Transverse colon (tissue), 4 donors: ENCODE data around the gene GABBR2. TPM values are rescaled to one million over a fixed set of nuclear protein-coding genes. Genes with fewer than 3 reads are reported as not detected.

ENCODE experiments used
- DNase-seq: peaks from one replicate; pipeline ENCODE4 v3.0.0-alpha.2; 2019
- H3K27ac ChIP-seq, 4 donors: fragments of 200-600 bp; sonication (generic); 2 replicates each; pipeline ENCODE4 v1.5.1; 2016 to 2018; ENCODE audit warnings: inconsistent platforms in 4 of 4
- H3K27me3 ChIP-seq: fragments of 200-600 bp; sonication (generic); 2 replicates; pipeline ENCODE4 v1.5.1; 2017; ENCODE audit warnings: inconsistent platforms
- H3K36me3 ChIP-seq, 4 donors: fragments of 200-600 bp; sonication (generic); 2 replicates each; pipeline ENCODE4 v1.5.1; 2017 to 2019; ENCODE audit warnings: inconsistent platforms in 4 of 4
- H3K4me1 ChIP-seq, 4 donors: fragments of 200-600 bp; sonication (generic); 2 replicates each; pipeline ENCODE4 v1.5.1; 2017 to 2020; ENCODE audit warnings: inconsistent platforms in 4 of 4
- H3K4me3 ChIP-seq, 4 donors: fragments of 200-600 bp; sonication (generic); 1 replicate in 1 of 4; 2 replicates in 3 of 4; pipeline versions ENCODE4 v1.5.1 to v1.6.1; 2017 to 2019; ENCODE audit warnings: inconsistent platforms in 4 of 4
- H3K9me3 ChIP-seq, 2 donors: fragments of 200-600 bp; sonication (generic); 2 replicates each; pipeline ENCODE4 v1.5.1; 2017 to 2019; ENCODE audit warnings: inconsistent platforms in 2 of 2
- CTCF ChIP-seq, 5 experiments: fragments of 200-600 bp in 3 of 5; fragments of 450-650 bp in 2 of 5; sonication (generic) in 3 of 5; IDR thresholded peaks; 1 replicate in 2 of 5; 2 replicates in 3 of 5; pipeline ENCODE4 v1.5.1; 2016 to 2017; ENCODE audit warnings: antibody characterized with exemption in 5 of 5, inconsistent platforms in 3 of 5, mild to moderate bottlenecking in 2 of 5, moderate library complexity in 1 of 5
- EP300 ChIP-seq: sonication (generic); formaldehyde crosslinking; IDR thresholded peaks from one replicate; pipeline ENCODE4 v1.6.1; 2017; ENCODE audit warnings: antibody characterized with exemption, low read depth
- POLR2A ChIP-seq: fragments of 450-650 bp; IDR thresholded peaks from one replicate; pipeline ENCODE4 v1.6.1; 2016; ENCODE audit warnings: antibody characterized with exemption, mild to moderate bottlenecking, moderate library complexity
- POLR2AphosphoS5 ChIP-seq, 3 donors: sonication (generic); formaldehyde crosslinking; IDR thresholded peaks; one replicate each; pipeline ENCODE4 v1.6.1; 2016; ENCODE audit warnings: antibody characterized with exemption in 3 of 3
- WGBS, 2 donors: methylation state at CpG; one replicate each; pipeline ENCODE4 v1.1.5; 2018; ENCODE audit warnings: low coverage in 1 of 2; 5-methylcytosine and 5-hydroxymethylcytosine counted together
- in situ Hi-C, 4 donors: fragments of 200-750 bp; cut with MboI; loops; one replicate each; pipeline versions ENCODE4 v1.15.0 to v1.15.1; 2017; ENCODE audit warnings: low sequenced_read_pairs in 3 of 4, low pct_ligation_motif_present in 1 of 4, low pct_unique_long_range_greater_than_20kb in 1 of 4
- intact Hi-C: fragments of 100-400 bp; cut with DNase I; formaldehyde crosslinking; loops from one replicate; pipeline ENCODE4 v1.15.1; 2023; ENCODE audit warnings: low total_unique reads
- total RNA-seq, 4 donors: library from RNA; depleted of rRNA; stranded (reverse); fragments of >200 nt; gene quantifications; one replicate each; pipeline ENCODE4 v1.1.0, GENCODE V29; 2016

GABBR2 gene
- total RNA-seq, 4 donors from 2014 or later, result not detected

GRCh38 chr9:98410185-98410697 lies 298.5 kb downstream of the GABBR2 start:
- in situ Hi-C loops, result loop anchor here in 1 of 4 donors (10.0 kb wide), 1 partner anchor 55 kb away; no protein-coding TSS in a partner anchor
- WGBS, 2 donors, result 34 to 44% methylated on average over 5 to 8 of the region's 8 CpGs

GRCh38 chr9:98409719-98410118 lies 299.0 kb downstream of the GABBR2 start:
- WGBS, 2 donors, result 60 to 63% methylated on average over 1 to 6 of the region's 6 CpGs
- intact Hi-C loops (no loop called here), in situ Hi-C loops (loop anchor here in 1 of 4 donors (10.0 kb wide), 1 partner anchor 55 kb away; no protein-coding TSS in a partner anchor)
- Histone ChIP-seq H3K27me3 (no peaks in the 10 kb centered on the region), H3K4me3 (no peak overlapping the region), H3K9me3 (no peaks in the 10 kb centered on the region), H3K36me3 (no peaks in the 10 kb centered on the region), H3K27ac (no peak overlapping the region), H3K4me1 (no peaks in the 10 kb centered on the region)
- no peak for DNase-seq
- no peak for TF ChIP-seq CTCF (IDR thresholded peaks at IDR 0.05)

More at GRCh38 chr9:98410185-98410697, 298.5 kb downstream of the GABBR2 start:
- intact Hi-C loops, result no loop called here
- no peak for DNase-seq
- TF ChIP-seq POLR2AphosphoS5 (IDR thresholded peaks at IDR 0.05) (no peak), CTCF (IDR thresholded peaks at IDR 0.05) (no peak), POLR2A (no peak), EP300 (no peak)
- Histone ChIP-seq H3K27me3 (no peaks in the 10 kb centered on the region), H3K27ac (no peak overlapping the region), H3K4me1 (no peaks in the 10 kb centered on the region), H3K4me3 (no peak overlapping the region), H3K36me3 (no peaks in the 10 kb centered on the region), H3K9me3 (no peaks in the 10 kb centered on the region)

- in situ Hi-C loops, result no loop called here
Measured at GRCh38 chr9:98406469-98406868, 302.3 kb downstream of the GABBR2 start.

GRCh38 chr9:98404237-98404636 lies 304.5 kb downstream of the GABBR2 start:
- WGBS, 2 donors, result 86 to 89% methylated on average over 7 to 11 of the region's 11 CpGs
- intact Hi-C loops (no loop called here), in situ Hi-C loops (no loop called here)
- H3K27me3 ChIP-seq, result no peaks in the 10 kb centered on the region
- no peaks in the 10 kb centered on the region for H3K4me1 ChIP-seq
- no peaks in the 10 kb centered on the region for H3K9me3 ChIP-seq
- no peak overlapping the region for H3K27ac ChIP-seq
- H3K4me3 ChIP-seq, result no peak overlapping the region
- no peak for TF ChIP-seq CTCF (IDR thresholded peaks at IDR 0.05)
- no peak for TF ChIP-seq POLR2AphosphoS5 (IDR thresholded peaks at IDR 0.05)
- TF ChIP-seq POLR2A, result no peak
- no peak for TF ChIP-seq EP300
- no peak for DNase-seq
- no peaks in the 10 kb centered on the region for H3K36me3 ChIP-seq

More at GRCh38 chr9:98406469-98406868, 302.3 kb downstream of the GABBR2 start:
- H3K4me1 ChIP-seq, result no peaks in the 10 kb centered on the region
- WGBS, 2 donors, result 63% methylated on average over 6 of the region's 6 CpGs; no CpG with 5 or more reads in 1 of the 2 donors
- no peaks in the 10 kb centered on the region for H3K9me3 ChIP-seq
- no peak for TF ChIP-seq POLR2AphosphoS5 (IDR thresholded peaks at IDR 0.05)
- no peak for TF ChIP-seq CTCF (IDR thresholded peaks at IDR 0.05)
- TF ChIP-seq POLR2A, result no peak
- no peak for TF ChIP-seq EP300
- H3K36me3 ChIP-seq, result no peaks in the 10 kb centered on the region
- H3K27me3 ChIP-seq, result no peaks in the 10 kb centered on the region
- no peak for DNase-seq
- no peak overlapping the region for H3K4me3 ChIP-seq
- H3K27ac ChIP-seq, result no peak overlapping the region
- intact Hi-C loops, result no loop called here
